K562 (cell line): ENCODE data around the gene TM9SF4. TPM values are rescaled to one million over a fixed set of nuclear protein-coding genes. Genes with fewer than 3 reads are reported as not detected.
A peak's percentile ranks its signal among the peaks of the same experiment; 100 is the strongest.

Source experiments
- EHMT2 ChIP-seq: fragments of 450-650 bp; IDR thresholded peaks from 2 replicates; pipeline ENCODE4 v1.6.1; 2018; ENCODE audit warnings: antibody characterized with exemption
- ESRRB ChIP-seq: fragments of 250-450 bp; sonication (Bioruptor Pico); IDR thresholded peaks from 2 replicates; pipeline ENCODE4 v1.5.0; 2020; ENCODE audit warnings: mild to moderate bottlenecking, moderate library complexity, borderline replicate concordance
- FOS ChIP-seq: IDR thresholded peaks from 3 replicates; pipeline ENCODE4 v1.6.1; 2011; ENCODE audit not compliant: insufficient read length; ENCODE audit errors: extremely low read depth
- FOXA3 ChIP-seq, 2 experiments: fragments of 450-650 bp in 1 of 2; sonication (generic) in 1 of 2; formaldehyde crosslinking; IDR thresholded peaks in 1 of 2; conservative IDR thresholded peaks in 1 of 2; 2 replicates each; pipeline versions ENCODE4 v1.4.0 to v1.8.0; 2020 to 2022; ENCODE audit warnings: mild to moderate bottlenecking in 2 of 2, missing genetic modification reagents in 1 of 2
- FUS ChIP-seq: fragments of 200-400 bp; formaldehyde crosslinking; optimal IDR thresholded peaks from 2 replicates; pipeline ENCODE3; 2017; ENCODE audit warnings: low read depth, low read length
- GATAD2A ChIP-seq: fragments of 450-650 bp; IDR thresholded peaks from 2 replicates; pipeline ENCODE4 v1.6.1; 2017
- GATAD2B ChIP-seq: fragments of 450-650 bp; IDR thresholded peaks from 2 replicates; pipeline ENCODE4 v1.6.1; 2017; ENCODE audit warnings: mild to moderate bottlenecking, borderline replicate concordance
- JUND ChIP-seq, 2 experiments: IDR thresholded peaks; 2 replicates in 1 of 2; 3 replicates in 1 of 2; pipeline ENCODE4 v1.6.1; 2011; ENCODE audit warnings: borderline replicate concordance in 2 of 2, low read depth in 2 of 2, low read length in 2 of 2, improper control_type of control experiment in 1 of 2, missing biosample characterization in 1 of 2, missing genetic modification characterization in 1 of 2, missing genetic modification reagents in 1 of 2
- KDM1A ChIP-seq, 2 experiments: fragments of 450-650 bp; IDR thresholded peaks; 2 replicates each; pipeline ENCODE4 v1.6.1; 2016; ENCODE audit warnings: mild to moderate bottlenecking in 2 of 2
- NR2F6 ChIP-seq: fragments of 450-650 bp; formaldehyde crosslinking; IDR thresholded peaks from 2 replicates; pipeline ENCODE4 v1.4.0; 2020; ENCODE audit warnings: mild to moderate bottlenecking
- RFX7 ChIP-seq: fragments of 250-450 bp; sonication (Bioruptor Pico); IDR thresholded peaks from 2 replicates; pipeline ENCODE4 v1.5.1; 2021; ENCODE audit warnings: mild to moderate bottlenecking
- RHOXF2B ChIP-seq: fragments of 250-450 bp; sonication (Bioruptor Pico); conservative IDR thresholded peaks from 2 replicates; pipeline ENCODE4 v1.5.1; 2021
- TAF15 ChIP-seq: fragments of 200-400 bp; formaldehyde crosslinking; IDR thresholded peaks from 2 replicates; pipeline ENCODE4 v1.6.1; 2017; ENCODE audit warnings: mild to moderate bottlenecking, low read depth, low read length, moderate library complexity
- TEAD4 ChIP-seq, 2 experiments: sonication (generic) in 1 of 2; formaldehyde crosslinking in 1 of 2; IDR thresholded peaks; 2 replicates each; pipeline versions ENCODE4 v1.6.1 to v1.8.0; 2012 to 2022; ENCODE audit warnings: borderline replicate concordance in 1 of 2, inconsistent platforms in 1 of 2, low read length in 1 of 2, mild to moderate bottlenecking in 1 of 2, missing genetic modification reagents in 1 of 2
- TRIM24 ChIP-seq, 2 experiments: fragments of 450-650 bp; IDR thresholded peaks; 2 replicates each; pipeline ENCODE4 v1.6.1; 2016
- ZNF124 ChIP-seq: sonication (generic); formaldehyde crosslinking; IDR thresholded peaks from 2 replicates; pipeline ENCODE4 v1.8.1; 2022; ENCODE audit warnings: missing genetic modification reagents
- ZNF551 ChIP-seq: fragments of 250-450 bp; sonication (Bioruptor Pico); IDR thresholded peaks from 2 replicates; pipeline ENCODE4 v1.5.0; 2021; ENCODE audit warnings: mild to moderate bottlenecking, moderate library complexity
- ZNF583 ChIP-seq: fragments of 250-450 bp; sonication (Bioruptor Pico); IDR thresholded peaks from 2 replicates; pipeline ENCODE4 v1.4.0; 2020
- ZNF696 ChIP-seq: fragments of 250-450 bp; sonication (Bioruptor Pico); conservative IDR thresholded peaks from 2 replicates; pipeline ENCODE4 v1.4.0; 2020; ENCODE audit warnings: mild to moderate bottlenecking, moderate library complexity
- polyA plus RNA-seq, 8 experiments: library from polyadenylated mRNA; depleted of rRNA in 4 of 8; stranded (reverse) in 5 of 8; unstranded in 3 of 8; fragments of >200 nt; fragmentation: Nextera tagmentation in 2 of 8; fragmentation: Illumina TruSeq in 1 of 8; extraction: Ambion mirVana in 2 of 8; extraction: Trizol in 1 of 8; gene quantifications; 2 replicates each; pipeline versions ENCODE4 v1.2.1 to v1.2.3, GENCODE V29; 2011 to 2014; ENCODE audit warnings: inconsistent platforms in 1 of 8, missing spikeins in 1 of 8
- total RNA-seq, 7 experiments: library from RNA; depleted of rRNA in 6 of 7; stranded (reverse); fragments of >200 nt in 6 of 7; fragmentation: Illumina TruSeq in 2 of 7; extraction: Trizol in 2 of 7; gene quantifications; 2 replicates each; pipeline versions ENCODE4 v1.2.1 to v1.2.3, GENCODE V29; 2011 to 2021; ENCODE audit warnings: low replicate concordance in 1 of 7
- TF ChIP-seq, protein P1 (sequence below), 2 experiments: fragments of 150-350 bp in 1 of 2; IDR thresholded peaks; 2 replicates each; pipeline ENCODE4 v1.6.1; 2012 to 2016; ENCODE audit warnings: low read depth in 2 of 2, low read length in 2 of 2, mild to moderate bottlenecking in 1 of 2, moderate library complexity in 1 of 2
- TF ChIP-seq, protein P2 (sequence below): fragments of 250-450 bp; sonication (Bioruptor Pico); IDR thresholded peaks from 2 replicates; pipeline ENCODE4 v1.4.0; 2020; ENCODE audit warnings: mild to moderate bottlenecking
- TF ChIP-seq, protein P3 (sequence below): IDR thresholded peaks from 2 replicates; pipeline ENCODE4 v1.6.1; 2016; ENCODE audit warnings: missing genetic modification characterization, missing compliant biosample characterization

The TM9SF4 gene
- total and polyA plus RNA-seq, 9 of the 15 experiments (the other 6 are each of a cell fraction or from before 2014, with no cell fraction given), result 14.5 to 46.3 (median 26.9) TPM

DNA sequence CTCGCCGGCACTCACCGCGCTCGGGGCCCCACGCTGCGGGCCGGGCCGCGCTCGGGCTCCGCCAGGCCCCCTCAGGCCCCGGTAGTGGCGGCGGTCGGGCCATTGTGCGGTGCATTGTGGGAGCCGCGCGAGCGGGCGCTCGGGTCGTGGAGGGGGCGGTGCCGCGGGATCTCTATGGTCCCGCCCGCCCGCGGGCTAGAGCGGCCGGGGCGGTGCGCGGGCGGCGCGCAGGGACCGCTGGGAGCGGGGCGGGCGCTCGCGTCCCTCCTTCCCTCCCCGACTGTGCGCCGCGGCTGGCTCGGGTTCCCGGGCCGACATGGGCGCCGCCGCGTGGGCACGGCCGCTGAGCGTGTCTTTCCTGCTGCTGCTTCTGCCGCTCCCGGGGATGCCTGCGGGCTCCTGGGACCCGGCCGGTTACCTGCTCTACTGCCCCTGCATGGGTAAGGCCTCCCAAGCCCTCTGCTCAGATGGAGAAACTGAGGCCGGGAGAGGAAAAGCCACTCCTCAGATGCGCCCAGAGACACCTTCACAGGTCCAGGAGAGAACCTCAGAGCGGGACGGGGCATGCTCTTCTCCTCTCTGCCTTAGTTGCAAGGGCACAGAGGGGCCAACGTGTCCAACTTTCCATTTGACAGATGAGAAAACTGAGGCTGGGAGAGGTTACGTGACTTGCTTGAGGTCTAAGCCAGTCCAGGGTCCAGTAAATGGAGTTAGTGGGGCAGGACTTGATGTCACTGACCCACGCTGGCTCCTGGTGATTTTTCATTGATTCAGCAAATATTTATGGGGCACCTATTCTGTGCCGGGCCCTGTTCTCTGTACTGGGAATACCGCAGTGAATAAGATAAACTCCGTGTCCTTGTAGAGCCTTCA is 98.3 kb downstream of the TM9SF4 start, which contains the start of the genes PLAGL2 and POFUT1 (continued):
- TF ChIP-seq, protein P1, sequence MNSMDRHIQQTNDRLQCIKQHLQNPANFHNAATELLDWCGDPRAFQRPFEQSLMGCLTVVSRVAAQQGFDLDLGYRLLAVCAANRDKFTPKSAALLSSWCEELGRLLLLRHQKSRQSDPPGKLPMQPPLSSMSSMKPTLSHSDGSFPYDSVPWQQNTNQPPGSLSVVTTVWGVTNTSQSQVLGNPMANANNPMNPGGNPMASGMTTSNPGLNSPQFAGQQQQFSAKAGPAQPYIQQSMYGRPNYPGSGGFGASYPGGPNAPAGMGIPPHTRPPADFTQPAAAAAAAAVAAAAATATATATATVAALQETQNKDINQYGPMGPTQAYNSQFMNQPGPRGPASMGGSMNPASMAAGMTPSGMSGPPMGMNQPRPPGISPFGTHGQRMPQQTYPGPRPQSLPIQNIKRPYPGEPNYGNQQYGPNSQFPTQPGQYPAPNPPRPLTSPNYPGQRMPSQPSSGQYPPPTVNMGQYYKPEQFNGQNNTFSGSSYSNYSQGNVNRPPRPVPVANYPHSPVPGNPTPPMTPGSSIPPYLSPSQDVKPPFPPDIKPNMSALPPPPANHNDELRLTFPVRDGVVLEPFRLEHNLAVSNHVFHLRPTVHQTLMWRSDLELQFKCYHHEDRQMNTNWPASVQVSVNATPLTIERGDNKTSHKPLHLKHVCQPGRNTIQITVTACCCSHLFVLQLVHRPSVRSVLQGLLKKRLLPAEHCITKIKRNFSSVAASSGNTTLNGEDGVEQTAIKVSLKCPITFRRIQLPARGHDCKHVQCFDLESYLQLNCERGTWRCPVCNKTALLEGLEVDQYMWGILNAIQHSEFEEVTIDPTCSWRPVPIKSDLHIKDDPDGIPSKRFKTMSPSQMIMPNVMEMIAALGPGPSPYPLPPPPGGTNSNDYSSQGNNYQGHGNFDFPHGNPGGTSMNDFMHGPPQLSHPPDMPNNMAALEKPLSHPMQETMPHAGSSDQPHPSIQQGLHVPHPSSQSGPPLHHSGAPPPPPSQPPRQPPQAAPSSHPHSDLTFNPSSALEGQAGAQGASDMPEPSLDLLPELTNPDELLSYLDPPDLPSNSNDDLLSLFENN (IDR thresholded peaks at IDR 0.05; ENCODE audit: low read depth in 2 of 2, low read length in 2 of 2), result 0 out of 4 replicates have a peak, but pooled peaks of 1 of the 2 experiments have one; percentile 16
- TF ChIP-seq ZNF583 (CRISPR knock-in tag), result no peak
- TF ChIP-seq, protein P2, sequence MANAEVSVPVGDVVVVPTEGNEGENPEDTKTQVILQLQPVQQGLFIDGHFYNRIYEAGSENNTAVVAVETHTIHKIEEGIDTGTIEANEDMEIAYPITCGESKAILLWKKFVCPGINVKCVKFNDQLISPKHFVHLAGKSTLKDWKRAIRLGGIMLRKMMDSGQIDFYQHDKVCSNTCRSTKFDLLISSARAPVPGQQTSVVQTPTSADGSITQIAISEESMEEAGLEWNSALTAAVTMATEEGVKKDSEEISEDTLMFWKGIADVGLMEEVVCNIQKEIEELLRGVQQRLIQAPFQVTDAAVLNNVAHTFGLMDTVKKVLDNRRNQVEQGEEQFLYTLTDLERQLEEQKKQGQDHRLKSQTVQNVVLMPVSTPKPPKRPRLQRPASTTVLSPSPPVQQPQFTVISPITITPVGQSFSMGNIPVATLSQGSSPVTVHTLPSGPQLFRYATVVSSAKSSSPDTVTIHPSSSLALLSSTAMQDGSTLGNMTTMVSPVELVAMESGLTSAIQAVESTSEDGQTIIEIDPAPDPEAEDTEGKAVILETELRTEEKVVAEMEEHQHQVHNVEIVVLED (CRISPR knock-in tag), result peak; percentile 83
- no peak for TF ChIP-seq RHOXF2B (CRISPR knock-in tag)
- TF ChIP-seq ZNF124 (CRISPR knock-in tag), result no peak
- no peak for TF ChIP-seq ZNF551 (CRISPR knock-in tag)
- no peak for TF ChIP-seq FOXA3 (CRISPR knock-in tag; conservative IDR thresholded peaks at IDR 0.05 in 1 of 2, IDR thresholded peaks at IDR 0.05 in 1 of 2)
- no peak for TF ChIP-seq EHMT2
- TF ChIP-seq NR2F6 (CRISPR knock-in tag), result no peak
- peak; percentile 91 for TF ChIP-seq FUS
- no peak for TF ChIP-seq FOS
- peak; percentile 45; the same call in 1 of the 2 replicates for TF ChIP-seq JUND (IDR thresholded peaks at IDR 0.05; ENCODE audit: borderline replicate concordance, low read depth, low read length)
- TF ChIP-seq JUND (tag; IDR thresholded peaks at IDR 0.05; ENCODE audit: borderline replicate concordance, low read depth, low read length), result no peak; the same call in 2 of the 3 replicates
- TF ChIP-seq GATAD2A, result no peak
- no peak for TF ChIP-seq TRIM24 (IDR thresholded peaks at IDR 0.05)
- no peak; the same call in 1 of the 2 replicates for TF ChIP-seq TEAD4 (IDR thresholded peaks at IDR 0.05; ENCODE audit: low read length)
- no peak for TF ChIP-seq TEAD4 (CRISPR knock-in tag; IDR thresholded peaks at IDR 0.05; ENCODE audit: borderline replicate concordance)
- TF ChIP-seq RFX7, result no peak
- peak; percentile 78 to 80; a peak in 3 of 4 replicates for TF ChIP-seq KDM1A (IDR thresholded peaks at IDR 0.05)
- no peak for TF ChIP-seq ZNF696 (CRISPR knock-in tag)
- no peak for TF ChIP-seq ESRRB (CRISPR knock-in tag)
- TF ChIP-seq GATAD2B, result peak; percentile 95; the same call in 1 of the 2 replicates
- TF ChIP-seq, protein P3, sequence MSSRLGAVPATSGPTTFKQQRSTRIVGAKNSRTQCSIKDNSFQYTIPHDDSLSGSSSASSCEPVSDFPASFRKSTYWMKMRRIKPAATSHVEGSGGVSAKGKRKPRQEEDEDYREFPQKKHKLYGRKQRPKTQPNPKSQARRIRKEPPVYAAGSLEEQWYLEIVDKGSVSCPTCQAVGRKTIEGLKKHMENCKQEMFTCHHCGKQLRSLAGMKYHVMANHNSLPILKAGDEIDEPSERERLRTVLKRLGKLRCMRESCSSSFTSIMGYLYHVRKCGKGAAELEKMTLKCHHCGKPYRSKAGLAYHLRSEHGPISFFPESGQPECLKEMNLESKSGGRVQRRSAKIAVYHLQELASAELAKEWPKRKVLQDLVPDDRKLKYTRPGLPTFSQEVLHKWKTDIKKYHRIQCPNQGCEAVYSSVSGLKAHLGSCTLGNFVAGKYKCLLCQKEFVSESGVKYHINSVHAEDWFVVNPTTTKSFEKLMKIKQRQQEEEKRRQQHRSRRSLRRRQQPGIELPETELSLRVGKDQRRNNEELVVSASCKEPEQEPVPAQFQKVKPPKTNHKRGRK (tag), result no peak
- no peak for TF ChIP-seq TAF15
